Panc1 (cell line): Measurements from ENCODE around the gene GPR157.

Source experiments
- TCF7L2 ChIP-seq: IDR thresholded peaks from 2 replicates; pipeline ENCODE4 v1.6.1; 2011; ENCODE audit warnings: mild to moderate bottlenecking, low read depth, low read length, inconsistent platforms
- TF ChIP-seq, protein P1 (sequence below): fragments of 450-650 bp; IDR thresholded peaks from 2 replicates; pipeline ENCODE4 v1.5.1; 2017; ENCODE audit warnings: mild to moderate bottlenecking

- TF ChIP-seq, protein P1, sequence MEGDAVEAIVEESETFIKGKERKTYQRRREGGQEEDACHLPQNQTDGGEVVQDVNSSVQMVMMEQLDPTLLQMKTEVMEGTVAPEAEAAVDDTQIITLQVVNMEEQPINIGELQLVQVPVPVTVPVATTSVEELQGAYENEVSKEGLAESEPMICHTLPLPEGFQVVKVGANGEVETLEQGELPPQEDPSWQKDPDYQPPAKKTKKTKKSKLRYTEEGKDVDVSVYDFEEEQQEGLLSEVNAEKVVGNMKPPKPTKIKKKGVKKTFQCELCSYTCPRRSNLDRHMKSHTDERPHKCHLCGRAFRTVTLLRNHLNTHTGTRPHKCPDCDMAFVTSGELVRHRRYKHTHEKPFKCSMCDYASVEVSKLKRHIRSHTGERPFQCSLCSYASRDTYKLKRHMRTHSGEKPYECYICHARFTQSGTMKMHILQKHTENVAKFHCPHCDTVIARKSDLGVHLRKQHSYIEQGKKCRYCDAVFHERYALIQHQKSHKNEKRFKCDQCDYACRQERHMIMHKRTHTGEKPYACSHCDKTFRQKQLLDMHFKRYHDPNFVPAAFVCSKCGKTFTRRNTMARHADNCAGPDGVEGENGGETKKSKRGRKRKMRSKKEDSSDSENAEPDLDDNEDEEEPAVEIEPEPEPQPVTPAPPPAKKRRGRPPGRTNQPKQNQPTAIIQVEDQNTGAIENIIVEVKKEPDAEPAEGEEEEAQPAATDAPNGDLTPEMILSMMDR: no peak
- no peak for TF ChIP-seq TCF7L2
Measured at GRCh38 chr1:9051379-9051778, 77.5 kb downstream of the GPR157 start.
